Measurements from ENCODE around the gene GLIS1. TPM values are rescaled to one million over a fixed set of nuclear protein-coding genes. Genes with fewer than 3 reads are reported as not detected.

The GLIS1 gene
- total and polyA plus RNA-seq, 5 donors from 2014 or later = not detected

DNA sequence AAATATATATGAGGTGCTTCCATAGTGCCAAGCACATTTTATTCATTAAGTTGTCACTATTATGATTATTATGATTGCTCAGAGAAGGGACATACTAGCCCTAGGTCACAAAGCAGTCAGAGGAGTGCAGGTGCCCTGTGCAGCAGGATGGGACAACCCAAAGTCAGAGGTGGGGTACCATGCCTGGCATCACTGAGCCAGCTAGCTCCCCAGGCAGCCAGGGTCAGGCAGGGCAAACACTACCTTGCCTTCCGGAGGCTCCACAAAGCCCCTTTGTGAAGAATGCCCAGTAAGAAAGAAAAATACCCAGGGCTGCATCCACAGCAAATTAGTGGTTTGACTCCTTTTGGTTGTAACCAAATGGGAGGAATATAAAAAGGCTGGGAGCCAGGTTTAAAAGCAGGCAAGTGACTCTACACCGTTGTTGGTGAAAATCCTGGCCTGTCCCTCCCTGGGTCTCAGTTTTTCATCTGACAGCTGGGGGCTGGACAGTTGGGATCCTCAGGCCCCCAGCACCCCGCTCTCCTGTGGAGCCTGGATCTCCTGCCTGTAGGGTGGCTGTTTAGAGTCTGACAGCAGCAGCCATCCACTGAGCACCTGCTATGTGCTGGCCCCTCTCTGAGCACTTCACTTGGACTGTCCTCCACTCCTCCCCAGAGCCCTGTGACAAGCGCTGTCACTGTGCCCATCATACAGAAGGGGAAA lies 98.8 kb downstream of the GLIS1 start:
- H3K27me3 ChIP-seq (ENCODE audit: control insufficient read depth, insufficient read depth, low read length) = no peaks in the 10 kb centered on the region
- H3K27ac ChIP-seq (ENCODE audit: insufficient read depth, low read length, poor library complexity, severe bottlenecking) = no peak overlapping the region
- peaks cover 0 to 2% (median 0%) of the 10 kb centered on the region in 7 donors for H3K9me3 Mint-ChIP-seq
- peak in 1 of 2 donors; percentile 16 for ATAC-seq (ENCODE audit: low read depth in 2 of 2)
- no peak overlapping the region for H3K4me3 Mint-ChIP-seq
- H3K27me3 Mint-ChIP-seq = no peaks in the 10 kb centered on the region
- no peaks in the 10 kb centered on the region for H3K36me3 ChIP-seq (ENCODE audit: control insufficient read depth, insufficient read depth, low read length)
- no peaks in the 10 kb centered on the region for H3K4me1 ChIP-seq (ENCODE audit: control insufficient read depth, insufficient read depth, low read length, poor library complexity, severe bottlenecking)
- H3K36me3 Mint-ChIP-seq = no peaks in the 10 kb centered on the region
- no peak overlapping the region for H3K27ac Mint-ChIP-seq
- H3K4me1 Mint-ChIP-seq = no peaks in the 10 kb centered on the region
- DNase-seq = no peak
- H3K4me3 ChIP-seq (ENCODE audit: low read depth, low read length) = no peak overlapping the region
- H3K9me3 ChIP-seq (ENCODE audit: control insufficient read depth in 2 of 2, low read length in 2 of 2) = no peaks in the 10 kb centered on the region

DNA sequence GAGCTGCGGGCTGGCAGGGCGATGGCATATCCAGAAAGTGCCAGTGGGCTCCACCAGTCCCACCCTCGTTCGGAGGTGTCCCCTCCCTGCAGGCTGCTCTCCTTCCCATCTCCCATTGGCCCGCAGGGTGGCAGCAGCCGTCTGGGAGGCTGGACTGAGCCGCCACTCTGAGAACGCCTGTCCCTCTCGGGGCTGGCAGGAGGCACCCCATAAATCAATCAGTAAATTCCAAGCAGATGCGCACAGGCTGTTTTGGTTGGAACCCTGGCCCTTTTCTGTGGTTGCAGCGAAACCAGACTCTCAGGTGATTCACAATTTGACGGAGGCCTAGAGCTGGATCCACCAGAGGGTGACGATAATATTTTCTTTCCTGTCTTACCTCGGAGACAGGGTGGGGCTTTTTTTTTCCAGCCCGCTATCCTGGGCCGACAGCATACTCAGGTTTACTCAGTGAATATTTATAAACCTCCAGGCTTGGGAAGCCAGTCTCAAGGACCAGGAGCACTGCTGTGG lies 99.7 kb downstream of the GLIS1 start:
- H3K27me3 ChIP-seq (ENCODE audit: control insufficient read depth, insufficient read depth, low read length) = no peaks in the 10 kb centered on the region
- no peak overlapping the region for H3K4me3 ChIP-seq (ENCODE audit: low read depth, low read length)
- ATAC-seq (ENCODE audit: low read depth in 2 of 2) (no peak), DNase-seq (no peak)
- no peaks in the 10 kb centered on the region for H3K9me3 ChIP-seq (ENCODE audit: control insufficient read depth in 2 of 2, low read length in 2 of 2)
- H3K9me3 Mint-ChIP-seq = peaks cover 0 to 2% (median 0%) of the 10 kb centered on the region in 7 donors
- H3K4me1 Mint-ChIP-seq = no peaks in the 10 kb centered on the region
- no peak overlapping the region for H3K27ac ChIP-seq (ENCODE audit: insufficient read depth, low read length, poor library complexity, severe bottlenecking)
- H3K27ac Mint-ChIP-seq = no peak overlapping the region
- H3K4me3 Mint-ChIP-seq = no peak overlapping the region
- no peaks in the 10 kb centered on the region for H3K36me3 ChIP-seq (ENCODE audit: control insufficient read depth, insufficient read depth, low read length)
- no peaks in the 10 kb centered on the region for H3K27me3 Mint-ChIP-seq
- H3K36me3 Mint-ChIP-seq = no peaks in the 10 kb centered on the region
- no peaks in the 10 kb centered on the region for H3K4me1 ChIP-seq (ENCODE audit: control insufficient read depth, insufficient read depth, low read length, poor library complexity, severe bottlenecking)

DNA sequence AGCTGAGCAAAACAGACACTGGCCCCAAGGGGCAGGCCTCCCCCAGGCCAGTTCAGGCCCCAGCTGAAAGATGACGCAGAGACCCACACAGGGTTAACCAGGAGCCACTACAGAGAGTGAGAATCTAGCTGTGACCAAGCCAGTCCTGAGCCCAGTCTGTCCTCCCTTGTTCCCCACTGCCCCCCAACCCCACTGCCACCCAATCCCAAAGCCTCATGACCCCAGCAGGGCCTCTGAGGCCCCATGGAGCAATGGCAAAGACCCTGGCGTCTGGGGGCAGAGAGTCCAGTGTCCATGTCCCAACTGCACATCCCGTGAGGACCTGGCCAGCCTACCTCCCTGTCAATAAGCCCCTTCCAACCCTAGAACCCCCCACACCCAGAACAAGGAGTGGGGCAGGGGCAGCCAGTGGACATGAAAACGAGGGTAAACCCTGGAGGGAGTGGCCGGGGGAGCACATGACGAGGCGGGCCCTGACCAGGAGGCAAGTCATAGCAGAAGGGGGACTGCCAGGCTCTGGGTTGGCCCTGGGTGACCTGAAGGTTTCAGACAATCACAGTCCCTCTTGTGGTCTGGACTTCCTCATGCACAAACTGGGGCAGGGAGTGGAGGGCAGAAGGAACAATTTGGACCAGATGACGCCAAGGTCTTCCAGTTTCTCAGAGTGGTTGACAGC lies 100.5 kb downstream of the GLIS1 start:
- Histone ChIP-seq H3K27ac (ENCODE audit: insufficient read depth, low read length, poor library complexity, severe bottlenecking) (no peak overlapping the region), H3K9me3 (ENCODE audit: control insufficient read depth in 2 of 2, low read length in 2 of 2) (no peaks in the 10 kb centered on the region), H3K36me3 (ENCODE audit: control insufficient read depth, insufficient read depth, low read length) (no peaks in the 10 kb centered on the region), H3K27me3 (ENCODE audit: control insufficient read depth, insufficient read depth, low read length) (no peaks in the 10 kb centered on the region), H3K4me3 (ENCODE audit: low read depth, low read length) (no peak overlapping the region), H3K4me1 (ENCODE audit: control insufficient read depth, insufficient read depth, low read length, poor library complexity, severe bottlenecking) (no peaks in the 10 kb centered on the region)
- H3K9me3 Mint-ChIP-seq = no peaks in the 10 kb centered on the region
- H3K27me3 Mint-ChIP-seq = no peaks in the 10 kb centered on the region
- no peaks in the 10 kb centered on the region for H3K36me3 Mint-ChIP-seq
- H3K4me1 Mint-ChIP-seq = no peaks in the 10 kb centered on the region
- H3K27ac Mint-ChIP-seq = no peak overlapping the region
- H3K4me3 Mint-ChIP-seq = no peak overlapping the region
- ATAC-seq (ENCODE audit: low read depth in 2 of 2) = no peak
- no peak for DNase-seq

DNA sequence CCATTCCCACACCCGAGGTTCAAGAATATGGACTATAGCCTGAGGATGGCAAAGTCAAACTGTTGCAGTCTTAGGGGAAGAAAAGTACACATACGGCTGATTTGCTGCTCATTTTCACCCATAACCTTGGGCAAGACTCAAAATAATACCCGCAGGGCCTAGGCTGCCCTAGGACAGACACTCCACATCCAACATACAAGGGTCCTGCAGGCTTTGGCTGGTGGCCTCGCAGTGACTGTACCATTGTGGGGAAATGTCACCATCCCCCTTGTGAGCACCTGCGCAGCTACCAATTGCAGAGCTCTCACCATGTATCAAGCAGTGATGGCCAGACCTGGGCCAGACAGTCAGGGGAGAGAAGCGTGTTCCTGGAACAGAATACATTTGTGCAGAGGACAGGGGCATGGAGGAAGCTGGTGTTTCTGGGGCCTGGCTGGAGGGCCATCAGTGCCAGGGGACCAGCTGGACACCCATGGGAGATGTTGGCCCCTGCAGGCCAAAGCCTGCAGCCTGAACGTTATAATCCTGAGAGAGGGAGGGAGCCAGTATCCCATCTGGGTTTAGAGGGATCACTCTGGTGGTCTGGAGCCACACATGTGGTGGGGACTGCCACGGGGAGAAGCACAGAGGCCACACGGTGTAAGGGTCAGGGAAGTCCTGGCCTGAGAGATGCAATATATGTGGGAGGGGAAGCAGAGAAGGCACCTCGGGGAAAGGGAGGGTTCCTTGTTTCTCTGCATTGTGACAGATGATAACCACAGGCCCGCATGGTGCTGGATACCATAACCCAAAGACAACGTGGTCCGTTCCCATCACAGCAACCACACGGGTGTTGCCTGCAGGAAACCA lies 101.2 kb downstream of the GLIS1 start:
- ATAC-seq (ENCODE audit: low read depth in 2 of 2) = no peak
- Histone ChIP-seq H3K36me3 (ENCODE audit: control insufficient read depth, insufficient read depth, low read length) (no peaks in the 10 kb centered on the region), H3K4me3 (ENCODE audit: low read depth, low read length) (no peak overlapping the region), H3K4me1 (ENCODE audit: control insufficient read depth, insufficient read depth, low read length, poor library complexity, severe bottlenecking) (no peaks in the 10 kb centered on the region), H3K9me3 (ENCODE audit: control insufficient read depth in 2 of 2, low read length in 2 of 2) (no peaks in the 10 kb centered on the region), H3K27ac (ENCODE audit: insufficient read depth, low read length, poor library complexity, severe bottlenecking) (no peak overlapping the region), H3K27me3 (ENCODE audit: control insufficient read depth, insufficient read depth, low read length) (no peaks in the 10 kb centered on the region)
- H3K27me3 Mint-ChIP-seq = no peaks in the 10 kb centered on the region
- no peaks in the 10 kb centered on the region for H3K36me3 Mint-ChIP-seq
- no peak for DNase-seq
- no peaks in the 10 kb centered on the region for H3K4me1 Mint-ChIP-seq
- H3K27ac Mint-ChIP-seq = no peak overlapping the region
- no peaks in the 10 kb centered on the region for H3K9me3 Mint-ChIP-seq
- H3K4me3 Mint-ChIP-seq = no peak overlapping the region

DNA sequence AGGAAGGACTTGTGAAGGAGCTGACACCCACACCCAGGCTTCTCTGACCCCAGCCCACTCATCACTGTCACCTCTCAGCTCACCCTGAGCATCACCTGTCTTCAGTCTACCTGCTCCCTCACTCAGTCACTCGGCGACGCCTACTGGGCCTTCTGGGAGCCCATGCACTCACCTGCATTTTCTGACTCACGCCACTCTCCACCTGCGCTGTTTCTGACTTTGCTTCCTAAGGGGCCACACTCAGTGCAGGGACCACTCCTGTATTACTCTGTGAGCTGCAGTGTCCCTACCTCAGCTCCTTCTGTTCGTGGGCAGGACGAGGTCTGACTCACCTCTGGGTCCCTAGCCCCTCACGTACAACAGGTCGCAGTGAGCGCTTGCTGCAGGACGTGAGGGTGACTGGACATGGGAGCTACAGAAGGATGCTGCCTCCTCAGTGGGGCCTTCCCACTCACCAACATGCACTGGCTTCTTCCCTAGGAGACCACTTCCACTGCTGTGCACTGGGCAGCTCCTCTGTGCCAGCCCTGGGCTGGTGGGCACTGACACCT lies 102.3 kb downstream of the GLIS1 start:
- no peak for DNase-seq
- no peaks in the 10 kb centered on the region for H3K36me3 Mint-ChIP-seq

DNA sequence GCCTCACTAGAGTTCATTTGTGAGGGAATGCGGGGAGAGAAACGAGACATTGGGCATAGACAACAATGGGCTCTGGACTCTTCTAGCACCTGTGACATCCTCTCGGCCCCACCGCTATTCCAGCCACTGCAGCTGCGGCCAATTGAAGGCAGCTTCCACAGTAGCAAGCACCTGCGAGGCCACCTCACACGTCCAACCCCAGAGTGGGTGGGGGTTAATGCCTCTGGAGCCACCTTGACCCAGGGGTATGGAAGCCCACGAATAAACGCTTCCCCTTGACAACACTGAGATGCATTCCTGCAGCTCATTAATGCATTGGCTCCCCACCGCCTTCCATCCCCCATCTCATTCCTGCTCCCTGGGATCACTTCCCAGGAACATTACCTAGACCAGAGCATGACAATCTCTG lies 104.4 kb downstream of the GLIS1 start:
- H3K4me1 ChIP-seq (ENCODE audit: control insufficient read depth, insufficient read depth, low read length, poor library complexity, severe bottlenecking) = no peaks in the 10 kb centered on the region
- ATAC-seq (ENCODE audit: low read depth in 2 of 2) (no peak), DNase-seq (no peak)
- no peak overlapping the region for H3K4me3 Mint-ChIP-seq
- no peaks in the 10 kb centered on the region for H3K27me3 Mint-ChIP-seq
- H3K27ac ChIP-seq (ENCODE audit: insufficient read depth, low read length, poor library complexity, severe bottlenecking) = no peak overlapping the region
- H3K9me3 ChIP-seq (ENCODE audit: control insufficient read depth in 2 of 2, low read length in 2 of 2) = no peaks in the 10 kb centered on the region
- H3K27me3 ChIP-seq (ENCODE audit: control insufficient read depth, insufficient read depth, low read length) = no peaks in the 10 kb centered on the region
- no peak overlapping the region for H3K4me3 ChIP-seq (ENCODE audit: low read depth, low read length)
- H3K27ac Mint-ChIP-seq = no peak overlapping the region
- no peaks in the 10 kb centered on the region for H3K36me3 Mint-ChIP-seq
- H3K9me3 Mint-ChIP-seq = no peaks in the 10 kb centered on the region
- no peaks in the 10 kb centered on the region for H3K36me3 ChIP-seq (ENCODE audit: control insufficient read depth, insufficient read depth, low read length)
- no peaks in the 10 kb centered on the region for H3K4me1 Mint-ChIP-seq

More for the DNA sequence above, 102.3 kb downstream of the GLIS1 start:
- ATAC-seq (ENCODE audit: low read depth in 2 of 2) = no peak
- Histone ChIP-seq H3K27me3 (ENCODE audit: control insufficient read depth, insufficient read depth, low read length) (no peaks in the 10 kb centered on the region), H3K27ac (ENCODE audit: insufficient read depth, low read length, poor library complexity, severe bottlenecking) (no peak overlapping the region), H3K9me3 (ENCODE audit: control insufficient read depth in 2 of 2, low read length in 2 of 2) (no peaks in the 10 kb centered on the region), H3K4me3 (ENCODE audit: low read depth, low read length) (no peak overlapping the region), H3K4me1 (ENCODE audit: control insufficient read depth, insufficient read depth, low read length, poor library complexity, severe bottlenecking) (no peaks in the 10 kb centered on the region), H3K36me3 (ENCODE audit: control insufficient read depth, insufficient read depth, low read length) (no peaks in the 10 kb centered on the region)
- H3K4me3 Mint-ChIP-seq = no peak overlapping the region
- no peaks in the 10 kb centered on the region for H3K27me3 Mint-ChIP-seq
- no peak overlapping the region for H3K27ac Mint-ChIP-seq
- no peaks in the 10 kb centered on the region for H3K4me1 Mint-ChIP-seq
- H3K9me3 Mint-ChIP-seq = no peaks in the 10 kb centered on the region

DNA sequence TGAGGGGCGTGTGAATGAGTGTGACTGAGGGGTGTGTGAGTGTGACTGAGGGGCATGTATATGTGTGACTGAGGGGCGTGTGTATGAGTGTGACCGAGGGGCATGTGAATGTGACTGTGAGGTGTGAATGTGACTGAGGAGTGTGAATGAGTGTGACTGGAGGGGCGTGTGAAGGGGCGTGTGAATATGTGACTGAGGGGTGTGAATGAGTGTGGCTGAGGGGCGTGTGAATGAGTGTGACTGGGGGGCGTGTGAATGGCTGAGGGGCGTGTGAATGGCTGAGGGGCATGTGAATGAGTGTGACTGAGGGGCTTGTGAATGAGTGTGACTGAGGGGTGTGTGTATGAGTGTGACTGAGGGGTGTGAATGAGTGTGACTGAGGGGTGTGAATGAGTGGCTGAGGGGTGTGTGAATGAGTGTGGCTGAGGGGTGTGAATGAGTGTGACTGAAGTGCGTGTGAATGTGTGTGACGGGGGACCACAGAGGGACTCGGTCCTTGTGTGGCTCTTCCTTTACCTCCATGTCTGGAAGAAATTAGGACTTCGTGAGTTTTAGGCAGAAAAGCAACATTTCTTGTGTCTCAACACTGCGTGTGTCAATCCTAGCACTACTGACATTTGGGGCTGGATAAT lies 105.8 kb downstream of the GLIS1 start:
- Mint-ChIP-seq H3K4me3 (no peak overlapping the region), H3K27ac (no peak overlapping the region), H3K36me3 (no peaks in the 10 kb centered on the region), H3K4me1 (no peaks in the 10 kb centered on the region), H3K27me3 (no peaks in the 10 kb centered on the region), H3K9me3 (no peaks in the 10 kb centered on the region)
- Histone ChIP-seq H3K36me3 (ENCODE audit: control insufficient read depth, insufficient read depth, low read length) (no peaks in the 10 kb centered on the region), H3K4me3 (ENCODE audit: low read depth, low read length) (no peak overlapping the region), H3K27me3 (ENCODE audit: control insufficient read depth, insufficient read depth, low read length) (no peaks in the 10 kb centered on the region), H3K27ac (ENCODE audit: insufficient read depth, low read length, poor library complexity, severe bottlenecking) (no peak overlapping the region), H3K9me3 (ENCODE audit: control insufficient read depth in 2 of 2, low read length in 2 of 2) (no peaks in the 10 kb centered on the region), H3K4me1 (ENCODE audit: control insufficient read depth, insufficient read depth, low read length, poor library complexity, severe bottlenecking) (no peaks in the 10 kb centered on the region)
- DNase-seq (no peak), ATAC-seq (ENCODE audit: low read depth in 2 of 2) (no peak)
